Spleen (tissue), 11 donors: ENCODE data around the gene MAT2B. TPM values are rescaled to one million over a fixed set of nuclear protein-coding genes. Genes with fewer than 3 reads are reported as not detected.

ENCODE experiments used
- DNase-seq: peaks from one replicate; pipeline ENCODE4 v3.0.0-alpha.2; 2020
- H3K27ac ChIP-seq, 8 donors: fragments of 200-600 bp; sonication (generic) in 7 of 8; 1 replicate in 4 of 8; 2 replicates in 4 of 8; pipeline versions ENCODE4 v1.5.0 to v1.8.0; 2016 to 2021; ENCODE audit warnings: inconsistent platforms in 4 of 8, mild to moderate bottlenecking in 4 of 8, moderate library complexity in 1 of 8
- H3K27me3 ChIP-seq, 7 donors: fragments of 200-600 bp; sonication (generic) in 6 of 7; replicated peaks in 1 of 7; 1 replicate in 4 of 7; 2 replicates in 3 of 7; pipeline versions ENCODE4 v1.5.0 to v1.8.0; 2016 to 2021; ENCODE audit warnings: inconsistent platforms in 3 of 7, mild to moderate bottlenecking in 1 of 7
- H3K36me3 ChIP-seq, 6 donors: fragments of 200-600 bp; sonication (generic) in 5 of 6; 1 replicate in 4 of 6; 2 replicates in 2 of 6; pipeline versions ENCODE4 v1.5.0 to v1.8.0; 2016 to 2021; ENCODE audit warnings: inconsistent platforms in 2 of 6
- H3K4me1 ChIP-seq, 6 donors: fragments of 200-600 bp; sonication (generic) in 5 of 6; 1 replicate in 3 of 6; 2 replicates in 3 of 6; pipeline versions ENCODE4 v1.5.0 to v1.8.0; 2016 to 2021; ENCODE audit warnings: inconsistent platforms in 3 of 6
- H3K4me3 ChIP-seq, 8 donors: fragments of 200-600 bp; sonication (generic) in 7 of 8; 1 replicate in 4 of 8; 2 replicates in 4 of 8; pipeline versions ENCODE4 v1.5.0 to v1.8.0; 2016 to 2021; ENCODE audit warnings: inconsistent platforms in 4 of 8, mild to moderate bottlenecking in 4 of 8, moderate library complexity in 2 of 8
- H3K9me3 ChIP-seq, 8 donors: fragments of 200-600 bp; sonication (generic) in 7 of 8; 1 replicate in 4 of 8; 2 replicates in 4 of 8; pipeline versions ENCODE4 v1.5.0 to v1.8.0; 2016 to 2021; ENCODE audit warnings: inconsistent platforms in 4 of 8
- CTCF ChIP-seq, 11 experiments: fragments of 200-600 bp in 7 of 11; fragments of 450-650 bp in 4 of 11; sonication (generic) in 4 of 11; IDR thresholded peaks in 8 of 11; conservative IDR thresholded peaks in 3 of 11; 1 replicate in 7 of 11; 2 replicates in 4 of 11; pipeline versions ENCODE4 v1.4.0 to v1.8.0; 2016 to 2021; ENCODE audit warnings: antibody characterized with exemption in 11 of 11, inconsistent platforms in 4 of 11, mild to moderate bottlenecking in 1 of 11
- POLR2A ChIP-seq, 3 donors: fragments of 450-650 bp; IDR thresholded peaks; one replicate each; pipeline ENCODE4 v1.5.1; 2017; ENCODE audit warnings: antibody characterized with exemption in 3 of 3, mild to moderate bottlenecking in 1 of 3
- POLR2AphosphoS5 ChIP-seq, 3 donors: sonication (generic); formaldehyde crosslinking; IDR thresholded peaks; one replicate each; pipeline ENCODE4 v1.5.1; 2017; ENCODE audit warnings: antibody characterized with exemption in 3 of 3
- WGBS, 5 donors: extraction: QIAGEN DNeasy Blood & Tissue Kit in 3 of 5; methylation state at CpG; one replicate each; pipeline versions ENCODE4 v1.1.5 to v1.1.7; 2013 to 2018; 5-methylcytosine and 5-hydroxymethylcytosine counted together
- intact Hi-C: fragments of 100-400 bp; cut with DNase I; formaldehyde crosslinking; loops from one replicate; pipeline ENCODE4 v1.15.0; 2023; ENCODE audit warnings: low total_unique reads
- polyA plus RNA-seq, 3 donors: library from polyadenylated mRNA; stranded (reverse); fragments of 200-250 nt; gene quantifications; one replicate each; pipeline ENCODE4 v1.2.1, GENCODE V29; 2013
- total RNA-seq, 7 donors: library from RNA; depleted of rRNA in 3 of 7; stranded (reverse); fragments of >200 nt in 3 of 7; fragmentation: NEBNext Ultra II Directional in 4 of 7; extraction: Animal tissue kit (Norgen Biotek cat#: 25700) in 4 of 7; gene quantifications; one replicate each; pipeline versions ENCODE4 v1.1.0 to v1.2.1, GENCODE V29; 2016 to 2021
- donor health status: healthy with polysubstance abuse.
- donor health status: DM: no; HTN: no; CAD: no; lungs with moderate emphysema.
- donor health status: DM: no; HTN: no; CAD: no.
- donor health status: Bipolar disorder and iron deficiency.
- donor health status: healthy.
- donor health status: DM: no; HTN: no; CAD: no.
- donor health status: DM: yes; HTN: yes; CAD: no.

The MAT2B gene
- total and polyA plus RNA-seq, 10 donors, result 61.6 to 110 (median 89.6) TPM

- Histone ChIP-seq H3K4me3 (no peak overlapping the region), H3K36me3 (peaks cover 0 to 6% (median 0%) of the 10 kb centered on the region in 6 donors), H3K9me3 (no peaks in the 10 kb centered on the region), H3K27me3 (no peaks in the 10 kb centered on the region), H3K4me1 (no peaks in the 10 kb centered on the region), H3K27ac (no peak overlapping the region)
- intact Hi-C loops, result no loop called here
- no peak for DNase-seq
- TF ChIP-seq POLR2A (IDR thresholded peaks at IDR 0.05) (no peak), CTCF (IDR thresholded peaks at IDR 0.05 in 8 of 11, conservative IDR thresholded peaks at IDR 0.05 in 3 of 11) (no peak), POLR2AphosphoS5 (IDR thresholded peaks at IDR 0.05) (no peak)
- 95 to 100% (median 98%) methylated on average over 1 of the region's 1 CpG for WGBS, 5 donors
Measured at GRCh38 chr5:163496286-163496685, 9.1 kb upstream of the MAT2B start.

GRCh38 chr5:163497315-163497714, 8.1 kb upstream of the MAT2B start:
- Histone ChIP-seq H3K4me1 (peaks cover 0 to 4% (median 2%) of the 10 kb centered on the region in 6 donors), H3K27me3 (no peaks in the 10 kb centered on the region), H3K4me3 (no peak overlapping the region), H3K9me3 (no peaks in the 10 kb centered on the region), H3K27ac (no peak overlapping the region), H3K36me3 (no peaks in the 10 kb centered on the region)
- TF ChIP-seq POLR2A (IDR thresholded peaks at IDR 0.05) (no peak), CTCF (IDR thresholded peaks at IDR 0.05 in 8 of 11, conservative IDR thresholded peaks at IDR 0.05 in 3 of 11) (no peak), POLR2AphosphoS5 (IDR thresholded peaks at IDR 0.05) (no peak)
- WGBS, 5 donors, result 81 to 94% (median 89%) methylated on average over 3 of the region's 3 CpGs
- intact Hi-C loops, result no loop called here
- DNase-seq, result no peak

GRCh38 chr5:163498886-163499285, 6.5 kb upstream of the MAT2B start:
- no peak overlapping the region for H3K4me3 ChIP-seq
- no peaks in the 10 kb centered on the region for H3K27me3 ChIP-seq
- peaks cover 0 to 19% (median 16%) of the 10 kb centered on the region in 6 donors for H3K4me1 ChIP-seq
- intact Hi-C loops, result no loop called here
- no peak for TF ChIP-seq POLR2A (IDR thresholded peaks at IDR 0.05)
- no peak for TF ChIP-seq CTCF (IDR thresholded peaks at IDR 0.05 in 8 of 11, conservative IDR thresholded peaks at IDR 0.05 in 3 of 11)
- no peak for TF ChIP-seq POLR2AphosphoS5 (IDR thresholded peaks at IDR 0.05)
- no peaks in the 10 kb centered on the region for H3K9me3 ChIP-seq
- WGBS, 5 donors, result 82 to 100% (median 93%) methylated on average over 1 of the region's 1 CpG
- H3K27ac ChIP-seq, result no peak overlapping the region
- H3K36me3 ChIP-seq, result no peaks in the 10 kb centered on the region
- no peak for DNase-seq

- Histone ChIP-seq H3K27me3 (no peaks in the 10 kb centered on the region), H3K27ac (peak overlapping the region in 7 of 8 donors; percentile 97 to 100 (median 98)), H3K36me3 (no peaks in the 10 kb centered on the region), H3K9me3 (no peaks in the 10 kb centered on the region), H3K4me1 (peaks cover 6 to 43% (median 30%) of the 10 kb centered on the region in 6 donors), H3K4me3 (peak overlapping the region in 5 of 8 donors; percentile 43 to 87 (median 64))
- 69 to 76% (median 73%) methylated on average over 8 of the region's 8 CpGs for WGBS, 5 donors
- no peak for TF ChIP-seq POLR2A (IDR thresholded peaks at IDR 0.05)
- no peak for TF ChIP-seq POLR2AphosphoS5 (IDR thresholded peaks at IDR 0.05)
- TF ChIP-seq CTCF (IDR thresholded peaks at IDR 0.05 in 8 of 11, conservative IDR thresholded peaks at IDR 0.05 in 3 of 11), result no peak
- no peak for DNase-seq
- intact Hi-C loops, result no loop called here
Measured at GRCh38 chr5:163502521-163502920, 2.9 kb upstream of the MAT2B start.
